Prostate gland (tissue), 2 donors: ENCODE data around the gene ARHGAP6.

Experiments used
- POLR2AphosphoS5 ChIP-seq: sonication (generic); formaldehyde crosslinking; IDR thresholded peaks from one replicate; pipeline ENCODE4 v1.6.1; 2017; ENCODE audit warnings: antibody characterized with exemption
- TF ChIP-seq, protein P1 (sequence below), 4 experiments: fragments of 200-600 bp in 2 of 4; fragments of 450-650 bp in 2 of 4; sonication (generic) in 2 of 4; IDR thresholded peaks; 1 replicate in 3 of 4; 2 replicates in 1 of 4; pipeline ENCODE4 v1.5.1; 2016 to 2019; ENCODE audit warnings: antibody characterized with exemption in 4 of 4, mild to moderate bottlenecking in 2 of 4, moderate library complexity in 2 of 4

DNA sequence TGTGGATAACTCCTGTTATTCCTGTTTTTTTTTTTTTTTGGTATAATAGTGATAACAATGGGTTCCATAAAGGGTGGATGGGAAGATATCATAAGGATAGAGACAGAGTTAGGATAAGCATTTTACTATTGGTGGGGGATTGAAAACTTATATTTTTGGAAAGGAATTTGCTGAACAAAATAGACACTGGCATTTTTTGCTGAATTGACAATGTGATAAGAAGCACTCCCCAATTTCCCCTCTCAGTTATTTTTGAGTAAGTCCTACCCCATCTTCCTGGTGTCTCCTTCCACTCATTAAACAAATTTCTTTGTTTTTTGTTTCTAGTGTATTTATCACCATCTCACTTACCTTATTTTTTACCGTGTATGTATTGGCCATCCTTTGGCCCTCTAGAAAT, 316.7 kb downstream of the ARHGAP6 start:
- TF ChIP-seq, protein P1, sequence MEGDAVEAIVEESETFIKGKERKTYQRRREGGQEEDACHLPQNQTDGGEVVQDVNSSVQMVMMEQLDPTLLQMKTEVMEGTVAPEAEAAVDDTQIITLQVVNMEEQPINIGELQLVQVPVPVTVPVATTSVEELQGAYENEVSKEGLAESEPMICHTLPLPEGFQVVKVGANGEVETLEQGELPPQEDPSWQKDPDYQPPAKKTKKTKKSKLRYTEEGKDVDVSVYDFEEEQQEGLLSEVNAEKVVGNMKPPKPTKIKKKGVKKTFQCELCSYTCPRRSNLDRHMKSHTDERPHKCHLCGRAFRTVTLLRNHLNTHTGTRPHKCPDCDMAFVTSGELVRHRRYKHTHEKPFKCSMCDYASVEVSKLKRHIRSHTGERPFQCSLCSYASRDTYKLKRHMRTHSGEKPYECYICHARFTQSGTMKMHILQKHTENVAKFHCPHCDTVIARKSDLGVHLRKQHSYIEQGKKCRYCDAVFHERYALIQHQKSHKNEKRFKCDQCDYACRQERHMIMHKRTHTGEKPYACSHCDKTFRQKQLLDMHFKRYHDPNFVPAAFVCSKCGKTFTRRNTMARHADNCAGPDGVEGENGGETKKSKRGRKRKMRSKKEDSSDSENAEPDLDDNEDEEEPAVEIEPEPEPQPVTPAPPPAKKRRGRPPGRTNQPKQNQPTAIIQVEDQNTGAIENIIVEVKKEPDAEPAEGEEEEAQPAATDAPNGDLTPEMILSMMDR (IDR thresholded peaks at IDR 0.05) = no peak
- no peak for TF ChIP-seq POLR2AphosphoS5
